ENCODE results near the gene PCID2. TPM values are rescaled to one million over a fixed set of nuclear protein-coding genes. Genes with fewer than 3 reads are reported as not detected.
A peak's percentile ranks its signal among the peaks of the same experiment; 100 is the strongest.

PCID2 gene
- total RNA-seq, 1 donor from 2014 or later: 44.9 TPM

- Histone ChIP-seq H3K9me3 (no peaks in the 10 kb centered on the region), H3K27me3 (no peaks in the 10 kb centered on the region)
- no peak for TF ChIP-seq POLR2A (IDR thresholded peaks at IDR 0.05)
- TF ChIP-seq CTCF (IDR thresholded peaks at IDR 0.05): no peak
- no peak for TF ChIP-seq POLR2AphosphoS5 (IDR thresholded peaks at IDR 0.05; ENCODE audit: insufficient read depth in 1 of 2, low read depth in 1 of 2)
These were observed 62.4 kb downstream of the PCID2 start for GRCh38 chr13:113145911-113146598.

GRCh38 chr13:113145496-113145895 is 63.0 kb downstream of the PCID2 start:
- H3K4me3 ChIP-seq: no peak overlapping the region
- TF ChIP-seq POLR2A (IDR thresholded peaks at IDR 0.05) (no peak), POLR2AphosphoS5 (IDR thresholded peaks at IDR 0.05; ENCODE audit: insufficient read depth in 1 of 2, low read depth in 1 of 2) (no peak), CTCF (IDR thresholded peaks at IDR 0.05) (no peak)

More at GRCh38 chr13:113145911-113146598, 62.4 kb downstream of the PCID2 start:
- H3K36me3 ChIP-seq: no peaks in the 10 kb centered on the region
- intact Hi-C loops (cut with DNase I): no loop called here
- no peaks in the 10 kb centered on the region for H3K4me1 ChIP-seq
- no peak overlapping the region for H3K4me3 ChIP-seq
- DNase-seq (ENCODE audit: extremely low spot score in 2 of 2): peak; percentile 40 to 67
- no peak overlapping the region for H3K27ac ChIP-seq

GRCh38 chr13:113144255-113144629 is 64.2 kb downstream of the PCID2 start:
- Histone ChIP-seq H3K9me3 (no peaks in the 10 kb centered on the region), H3K4me3 (no peak overlapping the region), H3K4me1 (no peaks in the 10 kb centered on the region), H3K27me3 (no peaks in the 10 kb centered on the region), H3K27ac (no peak overlapping the region), H3K36me3 (peaks cover 0 to 7% of the 10 kb centered on the region in 2 donors)
- intact Hi-C loops (cut with DNase I): no loop called here
- TF ChIP-seq CTCF (IDR thresholded peaks at IDR 0.05) (no peak), POLR2A (IDR thresholded peaks at IDR 0.05) (no peak), POLR2AphosphoS5 (IDR thresholded peaks at IDR 0.05; ENCODE audit: insufficient read depth in 1 of 2, low read depth in 1 of 2) (no peak)
- DNase-seq (ENCODE audit: extremely low spot score in 2 of 2): peak; percentile 6 to 58

More at GRCh38 chr13:113145496-113145895, 63.0 kb downstream of the PCID2 start:
- intact Hi-C loops (cut with DNase I): no loop called here
- no peak overlapping the region for H3K27ac ChIP-seq
- DNase-seq (ENCODE audit: extremely low spot score in 2 of 2): peak in 1 of 2 donors; percentile 55
- no peaks in the 10 kb centered on the region for H3K9me3 ChIP-seq
- no peaks in the 10 kb centered on the region for H3K4me1 ChIP-seq
- H3K27me3 ChIP-seq: no peaks in the 10 kb centered on the region
- peaks cover 0 to 4% of the 10 kb centered on the region in 2 donors for H3K36me3 ChIP-seq

GRCh38 chr13:113143466-113144254 is 64.8 kb downstream of the PCID2 start:
- peak; percentile 70 to 91 for DNase-seq (ENCODE audit: extremely low spot score in 2 of 2)
- H3K4me3 ChIP-seq: no peak overlapping the region
- intact Hi-C loops (cut with DNase I): no loop called here
- no peak overlapping the region for H3K27ac ChIP-seq
- H3K4me1 ChIP-seq: no peaks in the 10 kb centered on the region
- TF ChIP-seq CTCF (IDR thresholded peaks at IDR 0.05): no peak
- TF ChIP-seq POLR2AphosphoS5 (IDR thresholded peaks at IDR 0.05; ENCODE audit: insufficient read depth in 1 of 2, low read depth in 1 of 2): no peak
- no peak for TF ChIP-seq POLR2A (IDR thresholded peaks at IDR 0.05)
- H3K36me3 ChIP-seq: peaks cover 0 to 7% of the 10 kb centered on the region in 2 donors
- H3K27me3 ChIP-seq: no peaks in the 10 kb centered on the region
- no peaks in the 10 kb centered on the region for H3K9me3 ChIP-seq
